Measurements from ENCODE around the gene PRMT1.

The PRMT1 gene

DNA sequence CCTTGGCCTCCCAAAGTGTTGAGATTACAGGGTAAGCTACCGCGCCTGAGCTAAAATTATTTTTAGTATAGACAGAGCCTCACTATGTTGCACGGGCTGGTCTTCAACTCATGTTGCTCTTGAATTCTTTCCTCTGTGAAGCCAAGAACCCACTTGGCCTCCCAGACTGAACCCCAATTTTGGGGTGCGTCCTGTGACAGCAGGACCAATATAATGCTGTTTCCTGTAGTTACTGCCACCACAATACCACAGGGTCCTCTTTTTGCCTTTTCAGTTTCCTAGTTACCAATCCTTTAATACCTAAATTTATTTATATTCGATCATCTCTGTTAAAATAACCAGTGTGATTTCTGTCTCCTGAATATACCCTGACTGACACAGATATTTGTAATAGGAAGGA lies 53.1 kb downstream of the PRMT1 start:
- FAIRE-seq: no peak
